Common myeloid progenitor, CD34-positive (primary cell): Measurements from ENCODE around the gene MAP4K5.
"Not testable (repeated sequence)": the region's sequence is repeated elsewhere in the genome, so short reads cannot be mapped to it uniquely, and the experiment has no call there.

ENCODE experiments used
- CTCF ChIA-PET: fragments of 350-600 bp; sonication (Branson Sonifier 250); formaldehyde crosslinking; loops from one replicate; lab custom pipeline; 2021; ENCODE audit warnings: antibody characterized with exemption; lab: Charles Lee
- POLR2A ChIA-PET: fragments of 350-600 bp; sonication (Branson Sonifier 250); formaldehyde crosslinking; loops from one replicate; lab custom pipeline; 2021; ENCODE audit warnings: antibody characterized with exemption; lab: Charles Lee
- DNase-seq, 3 donors: peaks; one replicate each; pipeline versions ENCODE4 v3.0.0 to v3.0.0-alpha.2; 2013
- H3K27ac ChIP-seq, 2 experiments: 1 replicate in 1 of 2; 2 replicates in 1 of 2; pipeline ENCODE4 v1.7.0; 2013; ENCODE audit warnings: inconsistent platforms in 2 of 2, low read length in 2 of 2, mild to moderate bottlenecking in 2 of 2, low read depth in 1 of 2, moderate library complexity in 1 of 2; ENCODE audit not compliant: severe bottlenecking in 2 of 2, insufficient read depth in 1 of 2, poor library complexity in 1 of 2
- H3K27me3 ChIP-seq, 5 experiments: replicated peaks in 2 of 5; 1 replicate in 3 of 5; 2 replicates in 2 of 5; pipeline versions ENCODE4 v1.6.1 to v1.7.0; 2013; ENCODE audit warnings: low read length in 4 of 5, mild to moderate bottlenecking in 2 of 5, moderate library complexity in 2 of 5, inconsistent platforms in 1 of 5; ENCODE audit not compliant: insufficient read depth in 5 of 5, control insufficient read depth in 4 of 5
- H3K36me3 ChIP-seq, 4 experiments: 1 replicate in 2 of 4; 2 replicates in 2 of 4; pipeline versions ENCODE4 v1.6.1 to v1.7.0; 2013; ENCODE audit warnings: low read length in 3 of 4, control low read depth in 1 of 4, mild to moderate bottlenecking in 1 of 4; ENCODE audit not compliant: control insufficient read depth in 4 of 4, insufficient read depth in 4 of 4
- H3K4me1 ChIP-seq, 4 experiments: 1 replicate in 3 of 4; 2 replicates in 1 of 4; pipeline versions ENCODE4 v1.6.1 to v1.7.1; 2013; ENCODE audit warnings: low read length in 3 of 4, mild to moderate bottlenecking in 3 of 4, control low read depth in 1 of 4, inconsistent platforms in 1 of 4, moderate library complexity in 1 of 4; ENCODE audit not compliant: control insufficient read depth in 4 of 4, insufficient read depth in 4 of 4; ENCODE audit errors: control extremely low read depth in 1 of 4
- H3K4me3 ChIP-seq, 7 experiments: 1 replicate in 4 of 7; 2 replicates in 3 of 7; pipeline versions ENCODE4 v1.5.1 to v1.7.0; 2013; ENCODE audit warnings: mild to moderate bottlenecking in 7 of 7, low read length in 6 of 7, moderate library complexity in 6 of 7, inconsistent platforms in 2 of 7, low read depth in 2 of 7, control low read depth in 1 of 7; ENCODE audit not compliant: insufficient read depth in 4 of 7, control insufficient read depth in 1 of 7; ENCODE audit errors: extremely low read depth in 1 of 7
- H3K9me3 ChIP-seq, 5 experiments: 1 replicate in 4 of 5; 2 replicates in 1 of 5; pipeline versions ENCODE4 v1.6.1 to v1.7.1; 2013; ENCODE audit warnings: low read length in 4 of 5, mild to moderate bottlenecking in 2 of 5, inconsistent platforms in 1 of 5, low read depth in 1 of 5, moderate library complexity in 1 of 5; ENCODE audit not compliant: control insufficient read depth in 4 of 5, insufficient read depth in 2 of 5; ENCODE audit errors: control extremely low read depth in 1 of 5
- WGBS: methylation state at CpG from one replicate; pipeline ENCODE4 v1.1.5; 2013; ENCODE audit not compliant: insufficient coverage; 5-methylcytosine and 5-hydroxymethylcytosine counted together

MAP4K5 gene

GRCh38 chr14:50520947-50521815, 11.2 kb downstream of the MAP4K5 start:
- WGBS, result 57% methylated on average over 1 of the region's 5 CpGs
- ChIA-PET CTCF (interaction anchor here (1.1 kb wide), 1 partner anchor 22 kb away, joined by 3 read pairs; no protein-coding TSS in a partner anchor), POLR2A (no interaction called here)
- Histone ChIP-seq H3K36me3 (peaks cover 0 to 4% (median 2%) of the 10 kb centered on the region in 4 experiments), H3K27me3 (no peaks in the 10 kb centered on the region), H3K4me3 (no peak overlapping the region), H3K9me3 (no peaks in the 10 kb centered on the region), H3K27ac (no peak overlapping the region), H3K4me1 (peaks cover 12 to 23% (median 16%) of the 10 kb centered on the region in 4 experiments)
- DNase-seq, result peak in 1 of 3 donors; percentile 32

- DNase-seq, result peak in 2 of 3 donors; percentile 50 to 54
- H3K27me3 ChIP-seq, result no peaks in the 10 kb centered on the region
- peaks cover 0 to under 1% (median 0%) of the 10 kb centered on the region in 5 experiments for H3K9me3 ChIP-seq
- CTCF ChIA-PET, result interaction anchor here (1.4 to 1.8 kb wide), 2 partner anchors 13 to 16 kb away, joined by 4 to 6 read pairs; no protein-coding TSS in a partner anchor
- H3K36me3 ChIP-seq, result peaks cover 0 to 10% (median 3%) of the 10 kb centered on the region in 4 experiments
- H3K4me1 ChIP-seq, result no peaks in the 10 kb centered on the region
- H3K27ac ChIP-seq, result no peak overlapping the region
- 80% methylated on average over 1 of the region's 2 CpGs for WGBS
- POLR2A ChIA-PET, result no interaction called here
- no peak overlapping the region for H3K4me3 ChIP-seq
Measured at GRCh38 chr14:50516091-50516490, 16.3 kb downstream of the MAP4K5 start.

DNA sequence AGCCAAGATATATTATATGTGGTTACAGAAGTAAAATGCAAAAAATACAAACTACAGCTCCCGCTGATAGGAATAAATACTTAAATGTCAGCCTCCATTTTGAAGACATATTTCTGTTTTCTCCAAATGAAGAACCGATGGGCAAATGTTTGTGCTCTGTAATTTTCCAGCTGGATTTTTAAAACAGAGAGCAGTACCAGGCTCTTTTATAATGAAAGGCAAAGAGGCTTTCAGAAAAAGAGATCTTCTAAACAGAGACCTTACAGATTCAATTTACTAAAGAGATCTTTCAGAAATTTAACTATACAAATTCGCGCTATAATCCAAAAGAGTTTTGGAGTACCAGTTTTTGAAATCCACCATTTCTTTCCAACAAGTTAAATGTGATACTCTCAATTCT, 19.9 kb downstream of the MAP4K5 start:
- no peak for DNase-seq

GRCh38 chr14:50510157-50510556, 22.2 kb downstream of the MAP4K5 start:
- CTCF ChIA-PET, result no interaction called here

More for the DNA sequence above, 19.9 kb downstream of the MAP4K5 start:
- peaks cover 0 to 11% (median 3%) of the 10 kb centered on the region in 4 experiments for H3K36me3 ChIP-seq
- WGBS, result 100% methylated on average over 2 of the region's 4 CpGs
- H3K27me3 ChIP-seq, result no peaks in the 10 kb centered on the region
- H3K27ac ChIP-seq, result no peak overlapping the region
- no peak overlapping the region for H3K4me3 ChIP-seq
- H3K4me1 ChIP-seq, result no peaks in the 10 kb centered on the region
- peaks cover 0 to 5% (median 0%) of the 10 kb centered on the region in 5 experiments for H3K9me3 ChIP-seq
- ChIA-PET CTCF (interaction anchor here (0.6 kb wide), 1 partner anchor 610 kb away, joined by 4 read pairs; no protein-coding TSS in a partner anchor), POLR2A (no interaction called here)

DNA sequence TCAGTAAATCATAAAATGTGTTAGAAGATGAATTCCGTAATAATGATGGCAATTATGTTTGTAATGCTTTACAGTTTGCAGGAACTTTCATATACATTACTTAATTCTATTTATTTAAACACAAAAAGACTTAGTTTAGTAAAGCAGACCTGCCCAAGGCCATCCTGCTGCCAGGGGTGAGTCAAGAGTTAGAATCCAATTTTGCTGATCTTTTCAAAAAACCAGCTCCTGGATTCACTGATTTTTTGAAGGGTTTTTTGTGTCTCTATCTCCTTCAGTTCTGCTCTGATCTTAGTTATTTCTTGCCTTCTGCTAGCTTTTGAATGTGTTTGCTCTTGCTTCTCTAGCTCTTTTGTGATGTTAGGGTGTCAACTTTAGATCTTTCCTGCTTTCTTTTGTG, 25.3 kb downstream of the MAP4K5 start:
- DNase-seq, H3K4me1 ChIP-seq, POLR2A ChIA-PET, H3K27me3 ChIP-seq, H3K27ac ChIP-seq, H3K9me3 ChIP-seq, H3K4me3 ChIP-seq, CTCF ChIA-PET: not testable (repeated sequence)
- WGBS, result no CpG with 5 or more reads among the region's 1 CpG
- peaks cover under 1 to 13% (median 4%) of the 10 kb centered on the region in 4 experiments for H3K36me3 ChIP-seq

More at GRCh38 chr14:50510157-50510556, 22.2 kb downstream of the MAP4K5 start:
- WGBS, result 97% methylated on average over 3 of the region's 7 CpGs
- Histone ChIP-seq H3K27me3 (no peaks in the 10 kb centered on the region), H3K36me3 (peaks cover 0 to 5% (median 2%) of the 10 kb centered on the region in 4 experiments), H3K4me3 (no peak overlapping the region), H3K9me3 (peaks cover 0 to 5% (median 0%) of the 10 kb centered on the region in 5 experiments), H3K27ac (no peak overlapping the region), H3K4me1 (no peaks in the 10 kb centered on the region)
- POLR2A ChIA-PET, result no interaction called here
- DNase-seq, result no peak

DNA sequence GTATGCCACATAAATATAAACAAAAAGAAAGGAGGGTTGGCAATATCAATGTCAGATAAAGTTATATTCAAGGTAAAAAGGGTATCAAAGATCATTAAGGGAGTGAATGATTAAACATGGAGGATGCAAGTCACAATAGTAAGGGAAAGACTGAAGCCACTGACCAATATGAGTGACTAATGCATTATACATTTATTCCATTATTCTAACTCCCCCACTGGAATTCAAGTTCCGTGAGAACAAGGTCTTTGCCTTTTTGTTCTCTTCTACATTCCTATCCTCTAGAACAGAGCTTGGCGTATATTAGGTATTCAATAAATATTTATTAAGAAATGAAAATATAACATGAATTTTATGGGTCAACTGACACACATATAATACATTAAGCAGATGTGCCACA, 30.7 kb downstream of the MAP4K5 start:
- ChIA-PET POLR2A (no interaction called here), CTCF (no interaction called here)
- peaks cover 3 to 27% (median 11%) of the 10 kb centered on the region in 4 experiments for H3K36me3 ChIP-seq
- no peak overlapping the region for H3K4me3 ChIP-seq
- H3K9me3 ChIP-seq, result no peaks in the 10 kb centered on the region
- no peaks in the 10 kb centered on the region for H3K27me3 ChIP-seq
- H3K27ac ChIP-seq, result no peak overlapping the region
- no CpG with 5 or more reads among the region's 2 CpGs for WGBS
- no peaks in the 10 kb centered on the region for H3K4me1 ChIP-seq
- DNase-seq, result no peak

DNA sequence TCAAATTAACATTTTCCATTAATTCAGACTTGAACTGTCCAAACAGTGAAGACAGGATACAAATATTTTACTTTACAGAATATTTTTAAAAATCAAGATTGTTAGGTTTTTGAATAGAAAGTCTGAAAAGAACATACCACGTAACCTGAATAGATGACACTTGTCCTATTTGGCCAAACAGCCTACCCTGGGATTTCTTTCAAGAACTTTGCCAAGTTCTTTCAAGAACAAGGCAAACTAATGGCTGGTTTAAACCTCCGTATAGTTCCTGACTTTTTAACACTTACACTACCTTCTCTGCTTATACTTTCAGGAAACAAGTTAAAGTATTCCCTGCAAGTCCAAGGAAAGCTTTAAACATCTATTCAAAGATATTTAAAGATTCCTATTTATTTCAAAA, 35.0 kb downstream of the MAP4K5 start:
- ChIA-PET CTCF (no interaction called here), POLR2A (no interaction called here)
- H3K9me3 ChIP-seq, result peaks cover 0 to 2% (median 0%) of the 10 kb centered on the region in 5 experiments
- no peak overlapping the region for H3K4me3 ChIP-seq
- H3K27me3 ChIP-seq, result no peaks in the 10 kb centered on the region
- 86% methylated on average over 1 of the region's 2 CpGs for WGBS
- peaks cover 0 to 2% (median 0%) of the 10 kb centered on the region in 4 experiments for H3K4me1 ChIP-seq
- H3K36me3 ChIP-seq, result peaks cover 2 to 19% (median 9%) of the 10 kb centered on the region in 4 experiments
- no peak for DNase-seq
- H3K27ac ChIP-seq, result no peak overlapping the region
